Parathyroid adenoma (tissue), 2 donors: ENCODE measurements around the gene TTC39C.

Experiments used
- H2AFZ ChIP-seq: fragments of 300-600 bp; sonication (generic); one replicate; pipeline ENCODE4 v1.7.0; 2017; ENCODE audit warnings: antibody characterized with exemption, mild to moderate bottlenecking
- H3K27ac ChIP-seq: fragments of 300-600 bp; sonication (generic); one replicate; pipeline ENCODE4 v1.7.0; 2017
- H3K27me3 ChIP-seq: fragments of 300-600 bp; sonication (generic); one replicate; pipeline ENCODE4 v1.7.0; 2017; ENCODE audit warnings: low read length; ENCODE audit not compliant: control insufficient read depth, insufficient read depth
- H3K36me3 ChIP-seq: fragments of 300-600 bp; sonication (generic); one replicate; pipeline ENCODE4 v1.7.0; 2017; ENCODE audit warnings: low read length; ENCODE audit not compliant: control insufficient read depth, insufficient read depth
- H3K4me1 ChIP-seq: fragments of 300-600 bp; sonication (generic); one replicate; pipeline ENCODE4 v1.7.0; 2017; ENCODE audit warnings: control low read depth
- H3K4me2 ChIP-seq: fragments of 300-600 bp; sonication (generic); one replicate; pipeline ENCODE4 v1.7.0; 2017; ENCODE audit warnings: low read length
- H3K4me3 ChIP-seq: fragments of 300-600 bp; sonication (generic); one replicate; pipeline ENCODE4 v1.7.0; 2017; ENCODE audit warnings: low read depth, low read length
- H3K79me2 ChIP-seq: fragments of 300-600 bp; sonication (generic); one replicate; pipeline ENCODE4 v1.7.0; 2017; ENCODE audit warnings: control low read depth
- H3K9ac ChIP-seq: fragments of 300-600 bp; sonication (generic); one replicate; pipeline ENCODE4 v1.7.0; 2017; ENCODE audit warnings: mild to moderate bottlenecking
- H3K9me3 ChIP-seq: fragments of 300-600 bp; sonication (generic); one replicate; pipeline ENCODE4 v1.7.0; 2017; ENCODE audit warnings: low read length; ENCODE audit not compliant: control insufficient read depth
- TF ChIP-seq, protein P1 (sequence below): fragments of 300-600 bp; sonication (generic); IDR thresholded peaks from one replicate; pipeline ENCODE4 v1.7.0; 2017; ENCODE audit warnings: antibody characterized with exemption, mild to moderate bottlenecking
- donor health status: primary hyperparathyroidism.

The TTC39C gene

DNA sequence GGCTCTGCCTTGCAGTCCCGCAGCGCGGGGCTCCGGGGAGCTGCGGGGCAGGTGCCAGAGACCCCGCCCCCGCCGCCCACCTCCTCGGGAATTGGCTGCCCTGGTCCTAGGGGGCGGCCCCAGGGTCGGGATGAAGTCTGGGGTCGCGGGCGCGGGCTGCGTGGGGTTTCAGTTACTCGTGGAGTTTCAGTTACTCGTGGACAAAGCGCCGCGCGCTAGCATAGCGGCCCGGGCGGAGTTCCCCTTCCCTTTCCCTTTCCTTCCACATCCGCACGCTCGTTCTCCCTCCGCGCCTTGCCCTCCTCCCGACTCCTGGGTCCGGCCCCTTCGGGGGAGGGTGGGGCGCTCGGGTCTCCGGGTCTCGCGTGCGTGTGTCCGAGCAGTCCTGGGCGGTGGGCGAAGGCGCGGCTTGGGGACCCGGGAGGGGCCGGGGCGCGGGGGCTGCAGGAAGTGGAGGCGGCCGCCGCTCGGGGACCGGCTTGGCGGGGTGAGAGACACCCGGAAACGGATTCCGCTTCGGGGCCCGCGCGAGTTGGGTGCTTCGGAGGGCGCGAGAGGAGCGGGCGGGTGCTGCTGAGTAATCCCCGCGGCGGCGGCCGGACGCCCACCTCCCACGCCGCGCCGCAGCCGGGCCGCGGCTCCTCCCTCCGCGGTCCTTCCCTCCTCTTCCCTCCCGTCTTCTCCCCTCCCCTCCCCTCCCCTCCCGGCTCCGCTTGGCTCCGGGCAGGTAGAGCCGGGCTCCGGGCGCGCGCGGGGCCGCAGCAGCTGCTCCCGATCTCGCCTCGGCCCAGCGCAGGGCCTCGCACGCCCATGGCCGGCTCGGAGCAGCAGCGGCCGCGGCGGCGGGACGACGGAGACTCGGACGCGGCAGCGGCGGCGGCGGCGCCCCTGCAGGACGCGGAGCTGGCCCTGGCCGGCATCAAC lies at the start of gene TTC39C:
Gene TTC39C, plus strand, starts transcription at position 693 of the 924 bp plus-strand sequence. Its CDS starts 118 bp downstream, at position 811.
- no peaks in the 10 kb centered on the region for H3K79me2 ChIP-seq
- H3K9me3 ChIP-seq = no peaks in the 10 kb centered on the region
- peak within 1 kb of the TSS; percentile 99 for H2AFZ ChIP-seq
- H3K4me2 ChIP-seq = peak within 1 kb of the TSS; percentile 86
- H3K36me3 ChIP-seq = no peaks in the 10 kb centered on the region
- no peaks in the 10 kb centered on the region for H3K4me1 ChIP-seq
- peak within 1 kb of the TSS; percentile 58 for H3K4me3 ChIP-seq
- no peak within 1 kb of the TSS for H3K9ac ChIP-seq
- H3K27ac ChIP-seq = peak within 1 kb of the TSS; percentile 54
- H3K27me3 ChIP-seq = no peaks in the 10 kb centered on the region
- TF ChIP-seq, protein P1, sequence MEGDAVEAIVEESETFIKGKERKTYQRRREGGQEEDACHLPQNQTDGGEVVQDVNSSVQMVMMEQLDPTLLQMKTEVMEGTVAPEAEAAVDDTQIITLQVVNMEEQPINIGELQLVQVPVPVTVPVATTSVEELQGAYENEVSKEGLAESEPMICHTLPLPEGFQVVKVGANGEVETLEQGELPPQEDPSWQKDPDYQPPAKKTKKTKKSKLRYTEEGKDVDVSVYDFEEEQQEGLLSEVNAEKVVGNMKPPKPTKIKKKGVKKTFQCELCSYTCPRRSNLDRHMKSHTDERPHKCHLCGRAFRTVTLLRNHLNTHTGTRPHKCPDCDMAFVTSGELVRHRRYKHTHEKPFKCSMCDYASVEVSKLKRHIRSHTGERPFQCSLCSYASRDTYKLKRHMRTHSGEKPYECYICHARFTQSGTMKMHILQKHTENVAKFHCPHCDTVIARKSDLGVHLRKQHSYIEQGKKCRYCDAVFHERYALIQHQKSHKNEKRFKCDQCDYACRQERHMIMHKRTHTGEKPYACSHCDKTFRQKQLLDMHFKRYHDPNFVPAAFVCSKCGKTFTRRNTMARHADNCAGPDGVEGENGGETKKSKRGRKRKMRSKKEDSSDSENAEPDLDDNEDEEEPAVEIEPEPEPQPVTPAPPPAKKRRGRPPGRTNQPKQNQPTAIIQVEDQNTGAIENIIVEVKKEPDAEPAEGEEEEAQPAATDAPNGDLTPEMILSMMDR = no peak

DNA sequence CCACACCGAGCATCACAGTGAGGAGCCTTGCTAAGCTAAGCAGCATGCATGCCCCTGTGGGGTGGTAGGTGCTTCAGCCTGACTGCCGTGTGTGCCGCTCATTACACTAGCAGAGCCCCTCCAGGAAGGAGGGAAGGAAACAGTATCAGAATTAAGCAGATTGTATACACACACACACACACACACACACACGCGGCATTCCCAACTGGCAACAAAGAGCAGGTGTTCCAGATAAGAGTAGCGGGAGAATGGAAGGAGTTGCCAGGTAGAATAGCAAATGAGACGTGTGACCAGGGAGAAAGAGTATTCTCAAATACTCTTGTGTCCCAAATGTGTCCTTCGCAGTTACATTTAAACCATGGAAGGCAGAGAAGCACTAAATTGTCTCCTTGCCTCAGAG lies 47.6 kb upstream of the TTC39C start:
- Histone ChIP-seq H3K27me3 (no peaks in the 10 kb centered on the region), H3K4me3 (no peak overlapping the region), H3K9me3 (no peaks in the 10 kb centered on the region), H3K79me2 (no peaks in the 10 kb centered on the region), H3K4me2 (no peak overlapping the region), H3K36me3 (no peaks in the 10 kb centered on the region), H3K9ac (no peak overlapping the region), H3K27ac (no peak overlapping the region), H3K4me1 (no peaks in the 10 kb centered on the region), H2AFZ (no peak overlapping the region)
- TF ChIP-seq, protein P1 = no peak

DNA sequence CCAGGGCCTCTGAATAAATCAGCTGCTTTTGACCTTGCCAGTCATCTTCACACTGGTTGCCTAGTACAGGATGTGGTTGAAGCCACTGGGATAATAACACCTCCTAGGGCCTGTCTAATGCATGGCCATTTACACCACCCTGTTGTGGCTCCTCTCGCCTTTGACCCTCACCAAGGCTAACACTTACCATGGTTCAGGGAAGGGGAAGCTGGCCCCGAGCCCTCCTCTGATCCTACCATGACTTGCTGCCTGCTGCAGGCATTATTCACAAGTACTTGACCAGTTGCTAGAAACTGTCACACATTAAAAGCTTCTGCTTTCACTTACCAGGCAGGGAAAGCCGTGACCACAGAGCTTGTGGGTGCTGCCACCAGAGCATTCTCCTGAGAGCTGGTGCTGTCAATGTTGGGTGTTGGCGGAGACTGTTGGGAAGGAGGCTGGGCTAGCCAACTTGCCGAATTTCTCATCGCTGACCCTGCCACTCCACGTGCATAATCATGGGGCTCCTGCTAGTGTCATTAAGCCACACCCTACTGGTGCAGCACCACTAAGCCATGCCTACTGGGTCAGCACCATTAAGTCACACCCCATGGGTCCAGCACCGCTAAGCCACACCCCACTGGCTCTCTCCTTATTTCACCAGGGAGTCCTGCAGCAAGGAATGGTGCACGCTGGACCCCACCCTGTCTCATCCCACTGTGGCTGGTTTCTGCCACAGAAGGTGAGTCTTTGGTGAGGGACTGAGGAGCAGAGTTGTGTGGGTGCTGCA lies 47.0 kb upstream of the TTC39C start:
- no peak overlapping the region for H3K27ac ChIP-seq
- no peaks in the 10 kb centered on the region for H3K79me2 ChIP-seq
- TF ChIP-seq, protein P1 = no peak
- no peaks in the 10 kb centered on the region for H3K4me1 ChIP-seq
- no peak overlapping the region for H3K4me2 ChIP-seq
- no peak overlapping the region for H3K9ac ChIP-seq
- H3K9me3 ChIP-seq = no peaks in the 10 kb centered on the region
- no peak overlapping the region for H3K4me3 ChIP-seq
- no peaks in the 10 kb centered on the region for H3K36me3 ChIP-seq
- H3K27me3 ChIP-seq = no peaks in the 10 kb centered on the region
- no peak overlapping the region for H2AFZ ChIP-seq

DNA sequence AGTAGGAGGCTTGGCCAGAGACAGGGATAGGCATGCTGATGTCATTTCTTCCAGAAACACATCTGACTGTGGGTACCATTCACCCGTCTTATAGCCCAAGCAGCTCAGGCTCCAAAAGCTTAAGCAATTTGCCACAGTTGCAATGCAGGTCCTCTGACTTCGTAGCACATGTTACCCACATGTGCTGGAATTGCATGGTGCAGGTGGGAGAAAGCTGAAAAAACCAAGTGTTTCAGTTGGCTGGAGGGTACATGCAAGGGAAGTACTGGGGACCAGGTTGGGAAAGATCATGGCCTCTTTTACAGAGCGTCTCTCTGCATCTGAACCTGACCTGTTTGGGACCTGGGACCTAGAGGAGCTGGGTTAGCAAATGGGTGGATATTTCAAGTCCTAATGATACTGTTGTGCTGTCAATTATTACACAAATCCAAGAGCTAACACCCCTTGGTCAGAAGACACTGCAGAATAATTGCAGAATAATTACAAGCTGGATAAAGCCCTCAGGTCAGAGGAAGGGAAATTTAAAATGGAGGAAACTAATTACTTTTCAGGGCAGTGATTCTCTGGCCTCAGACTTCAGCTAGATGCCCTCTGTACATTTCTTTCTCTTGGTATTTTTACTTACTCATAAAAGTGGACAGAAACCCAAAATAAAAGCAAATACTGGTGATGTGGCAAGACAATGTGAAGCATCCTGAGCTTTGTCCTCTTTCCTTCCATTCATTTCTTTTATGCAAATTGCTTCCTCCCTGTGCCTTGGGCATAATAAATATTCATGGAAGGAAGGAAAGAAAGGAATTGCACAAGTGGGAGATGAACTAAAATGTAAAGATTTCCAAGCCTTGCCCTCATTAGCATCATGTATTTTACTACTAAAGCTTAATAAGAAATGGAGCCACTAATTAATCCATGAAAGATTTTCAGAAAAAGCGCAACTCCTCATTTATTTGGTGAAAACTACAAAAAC lies 45.6 kb upstream of the TTC39C start:
- no peaks in the 10 kb centered on the region for H3K79me2 ChIP-seq
- H3K4me3 ChIP-seq = no peak overlapping the region
- TF ChIP-seq, protein P1 = no peak

More for the DNA sequence above, 45.6 kb upstream of the TTC39C start:
- H3K27ac ChIP-seq = no peak overlapping the region
- no peaks in the 10 kb centered on the region for H3K27me3 ChIP-seq
- no peaks in the 10 kb centered on the region for H3K9me3 ChIP-seq
- no peaks in the 10 kb centered on the region for H3K4me1 ChIP-seq
- H2AFZ ChIP-seq = no peak overlapping the region
- no peak overlapping the region for H3K4me2 ChIP-seq
- H3K9ac ChIP-seq = no peak overlapping the region
- H3K36me3 ChIP-seq = no peaks in the 10 kb centered on the region
